ENCODE data around the gene RBM19. TPM values are rescaled to one million over a fixed set of nuclear protein-coding genes. Genes with fewer than 3 reads are reported as not detected.

The RBM19 gene
- total RNA-seq, 1 donor from 2014 or later: 105 TPM

GRCh38 chr12:113860059-113860820 is 105.9 kb downstream of the RBM19 start:
- intact Hi-C loops (cut with micrococcal nuclease): no loop called here
- Mint-ChIP-seq H3K27me3 (no peaks in the 10 kb centered on the region), H3K4me3 (no peak overlapping the region), H3K9me3 (no peaks in the 10 kb centered on the region), H3K4me1 (peaks cover 2% of the 10 kb centered on the region), H3K36me3 (ENCODE audit: low read depth) (peaks cover 11% of the 10 kb centered on the region), H3K27ac (no peak overlapping the region)
- DNase-seq: no peak

GRCh38 chr12:113858841-113859386 is 107.2 kb downstream of the RBM19 start:
- Mint-ChIP-seq H3K4me3 (no peak overlapping the region), H3K9me3 (no peaks in the 10 kb centered on the region), H3K27me3 (no peaks in the 10 kb centered on the region), H3K4me1 (peaks cover 2% of the 10 kb centered on the region), H3K27ac (no peak overlapping the region), H3K36me3 (ENCODE audit: low read depth) (peaks cover 5% of the 10 kb centered on the region)
- intact Hi-C loops (cut with micrococcal nuclease): no loop called here
- DNase-seq: no peak

- H3K27me3 Mint-ChIP-seq: no peaks in the 10 kb centered on the region
- H3K4me1 Mint-ChIP-seq: peaks cover 2% of the 10 kb centered on the region
- H3K36me3 Mint-ChIP-seq (ENCODE audit: low read depth): peaks cover 5% of the 10 kb centered on the region
- H3K4me3 Mint-ChIP-seq: no peak overlapping the region
- no peak overlapping the region for H3K27ac Mint-ChIP-seq
- intact Hi-C loops (cut with micrococcal nuclease): no loop called here
- no peaks in the 10 kb centered on the region for H3K9me3 Mint-ChIP-seq
- no peak for DNase-seq
These were observed 108.8 kb downstream of the RBM19 start for GRCh38 chr12:113857371-113857770.

GRCh38 chr12:113855998-113856397 is 110.1 kb downstream of the RBM19 start:
- DNase-seq: no peak
- Mint-ChIP-seq H3K9me3 (no peaks in the 10 kb centered on the region), H3K36me3 (ENCODE audit: low read depth) (peaks cover 5% of the 10 kb centered on the region), H3K4me1 (no peaks in the 10 kb centered on the region), H3K4me3 (no peak overlapping the region), H3K27ac (no peak overlapping the region), H3K27me3 (no peaks in the 10 kb centered on the region)
- intact Hi-C loops (cut with micrococcal nuclease): no loop called here

GRCh38 chr12:113854385-113855142 is 111.6 kb downstream of the RBM19 start:
- Mint-ChIP-seq H3K36me3 (ENCODE audit: low read depth) (peaks cover 5% of the 10 kb centered on the region), H3K4me3 (no peak overlapping the region), H3K27me3 (no peaks in the 10 kb centered on the region), H3K9me3 (no peaks in the 10 kb centered on the region), H3K27ac (no peak overlapping the region), H3K4me1 (no peaks in the 10 kb centered on the region)
- DNase-seq: no peak
- intact Hi-C loops (cut with micrococcal nuclease): no loop called here

- H3K4me3 Mint-ChIP-seq: no peak overlapping the region
- DNase-seq: no peak
- no peaks in the 10 kb centered on the region for H3K27me3 Mint-ChIP-seq
- H3K4me1 Mint-ChIP-seq: no peaks in the 10 kb centered on the region
- H3K27ac Mint-ChIP-seq: no peak overlapping the region
- no peaks in the 10 kb centered on the region for H3K9me3 Mint-ChIP-seq
- peaks cover 5% of the 10 kb centered on the region for H3K36me3 Mint-ChIP-seq (ENCODE audit: low read depth)
- intact Hi-C loops (cut with micrococcal nuclease): no loop called here
These were observed 112.6 kb downstream of the RBM19 start for GRCh38 chr12:113853491-113853890.

GRCh38 chr12:113852695-113853490 is 113.2 kb downstream of the RBM19 start:
- Mint-ChIP-seq H3K27ac (no peak overlapping the region), H3K36me3 (ENCODE audit: low read depth) (peaks cover 5% of the 10 kb centered on the region), H3K9me3 (no peaks in the 10 kb centered on the region), H3K4me1 (no peaks in the 10 kb centered on the region), H3K27me3 (no peaks in the 10 kb centered on the region), H3K4me3 (no peak overlapping the region)
- intact Hi-C loops (cut with micrococcal nuclease): no loop called here
- no peak for DNase-seq

- H3K9me3 Mint-ChIP-seq: no peaks in the 10 kb centered on the region
- no peaks in the 10 kb centered on the region for H3K4me1 Mint-ChIP-seq
- H3K27me3 Mint-ChIP-seq: no peaks in the 10 kb centered on the region
- peaks cover 5% of the 10 kb centered on the region for H3K36me3 Mint-ChIP-seq (ENCODE audit: low read depth)
- DNase-seq: no peak
- intact Hi-C loops (cut with micrococcal nuclease): no loop called here
- no peak overlapping the region for H3K27ac Mint-ChIP-seq
- H3K4me3 Mint-ChIP-seq: no peak overlapping the region
These were observed 113.9 kb downstream of the RBM19 start for GRCh38 chr12:113852264-113852663.

- Mint-ChIP-seq H3K27me3 (no peaks in the 10 kb centered on the region), H3K36me3 (ENCODE audit: low read depth) (peaks cover 2% of the 10 kb centered on the region), H3K4me1 (no peaks in the 10 kb centered on the region), H3K9me3 (no peaks in the 10 kb centered on the region), H3K27ac (no peak overlapping the region), H3K4me3 (no peak overlapping the region)
- DNase-seq: no peak
- intact Hi-C loops (cut with micrococcal nuclease): no loop called here
These were observed 115.6 kb downstream of the RBM19 start for GRCh38 chr12:113850309-113851056.

GRCh38 chr12:113847856-113848255 is 118.3 kb downstream of the RBM19 start:
- DNase-seq: no peak
- no peak overlapping the region for H3K27ac Mint-ChIP-seq
- H3K9me3 Mint-ChIP-seq: no peaks in the 10 kb centered on the region
- no peaks in the 10 kb centered on the region for H3K4me1 Mint-ChIP-seq
- peaks cover 2% of the 10 kb centered on the region for H3K36me3 Mint-ChIP-seq (ENCODE audit: low read depth)
- intact Hi-C loops (cut with micrococcal nuclease): no loop called here
- H3K4me3 Mint-ChIP-seq: no peak overlapping the region
- no peaks in the 10 kb centered on the region for H3K27me3 Mint-ChIP-seq

- Mint-ChIP-seq H3K9me3 (no peaks in the 10 kb centered on the region), H3K27ac (no peak overlapping the region), H3K4me3 (no peak overlapping the region), H3K27me3 (no peaks in the 10 kb centered on the region), H3K4me1 (no peaks in the 10 kb centered on the region), H3K36me3 (ENCODE audit: low read depth) (peaks cover 6% of the 10 kb centered on the region)
- DNase-seq: no peak
- intact Hi-C loops (cut with micrococcal nuclease): no loop called here
These were observed 119.0 kb downstream of the RBM19 start for GRCh38 chr12:113846883-113847755.

GRCh38 chr12:113845900-113846674 is 120.0 kb downstream of the RBM19 start:
- peak overlapping the region; percentile 2 for H3K27ac Mint-ChIP-seq
- H3K9me3 Mint-ChIP-seq: no peaks in the 10 kb centered on the region
- H3K4me3 Mint-ChIP-seq: no peak overlapping the region
- DNase-seq: no peak
- intact Hi-C loops (cut with micrococcal nuclease): no loop called here
- H3K4me1 Mint-ChIP-seq: no peaks in the 10 kb centered on the region
- H3K36me3 Mint-ChIP-seq (ENCODE audit: low read depth): peaks cover 6% of the 10 kb centered on the region
- no peaks in the 10 kb centered on the region for H3K27me3 Mint-ChIP-seq

All from activated CD4-positive, alpha-beta T cell treated with anti-CD3 and anti-CD28 coated beads, Interleukin-2, amount 10 ng/mL, durations not matched to agents 24 days and 14 days (primary cell).